ENCODE measurements around the gene FNBP1.
"Not testable (repeated sequence)": the region's sequence is repeated elsewhere in the genome, so short reads cannot be mapped to it uniquely, and the experiment has no call there.

Gene FNBP1

GRCh38 chr9:130043654-130044623 lies 950 bp upstream of the FNBP1 start:
- DNase-seq, result no peak

- DNase-seq, result no peak
Measured at GRCh38 chr9:130042406-130042884, 544 bp downstream of the FNBP1 start.

- DNase-seq, result no peak
Measured at GRCh38 chr9:130041648-130042405, 1.2 kb downstream of the FNBP1 start.

GRCh38 chr9:130040984-130041647 lies 1.9 kb downstream of the FNBP1 start:
- no peak for DNase-seq

- peak; percentile 78 for DNase-seq
Measured at GRCh38 chr9:130039528-130040147, 3.4 kb downstream of the FNBP1 start.

GRCh38 chr9:130036099-130036498 lies 6.9 kb downstream of the FNBP1 start:
- DNase-seq, result no peak

GRCh38 chr9:130034570-130034969 lies 8.4 kb downstream of the FNBP1 start:
- DNase-seq, result peak; percentile 72

- DNase-seq, result no peak
Measured at GRCh38 chr9:130030651-130031127, 12.3 kb downstream of the FNBP1 start.

- DNase-seq, result no peak
Measured at GRCh38 chr9:130029223-130029973, 13.6 kb downstream of the FNBP1 start.

GRCh38 chr9:130028493-130029222 lies 14.3 kb downstream of the FNBP1 start:
- DNase-seq, result no peak

GRCh38 chr9:130027533-130028365 lies 15.2 kb downstream of the FNBP1 start:
- DNase-seq, result no peak

- DNase-seq, result peak; percentile 83
Measured at GRCh38 chr9:130026583-130027340, 16.2 kb downstream of the FNBP1 start.

GRCh38 chr9:130024597-130024994 lies 18.4 kb downstream of the FNBP1 start:
- no peak for DNase-seq

GRCh38 chr9:130023994-130024596 lies 18.9 kb downstream of the FNBP1 start:
- no peak for DNase-seq

GRCh38 chr9:130023144-130023787 lies 19.7 kb downstream of the FNBP1 start:
- DNase-seq, result no peak

- no peak for DNase-seq
Measured at GRCh38 chr9:130022566-130023143, 20.3 kb downstream of the FNBP1 start.

GRCh38 chr9:130021842-130022241 lies 21.1 kb downstream of the FNBP1 start:
- DNase-seq, result not testable (repeated sequence)

GRCh38 chr9:130021123-130021522 lies 21.9 kb downstream of the FNBP1 start:
- no peak for DNase-seq

Measured in MV-4-11 (cell line).